Karpas-422 (cell line): ENCODE measurements around the gene RPS6KA5. TPM values are rescaled to one million over a fixed set of nuclear protein-coding genes. Genes with fewer than 3 reads are reported as not detected.

Source experiments
- DNase-seq: peaks from one replicate; pipeline ENCODE4 v3.0.0-alpha.2; 2015
- H2AFZ ChIP-seq: fragments of 200-600 bp; sonication (generic); 2 replicates; pipeline ENCODE4 v1.6.1; 2014; ENCODE audit warnings: antibody characterized with exemption, low read length, mixed read lengths
- H3K27ac ChIP-seq: fragments of 200-600 bp; sonication (generic); 2 replicates; pipeline ENCODE4 v1.5.1; 2014; ENCODE audit warnings: mild to moderate bottlenecking, low read length, moderate library complexity
- H3K27me3 ChIP-seq: fragments of 200-600 bp; sonication (generic); 2 replicates; pipeline ENCODE4 v1.6.1; 2014; ENCODE audit warnings: low read length, mixed read lengths
- H3K36me3 ChIP-seq: fragments of 200-600 bp; sonication (generic); 2 replicates; pipeline ENCODE4 v1.6.1; 2014; ENCODE audit warnings: low read length, mixed read lengths; ENCODE audit not compliant: insufficient read depth
- H3K4me1 ChIP-seq: fragments of 200-600 bp; sonication (generic); 2 replicates; pipeline ENCODE4 v1.6.1; 2014; ENCODE audit warnings: mild to moderate bottlenecking, low read length, mixed read lengths
- H3K4me2 ChIP-seq: fragments of 200-600 bp; sonication (generic); 2 replicates; pipeline ENCODE4 v1.6.1; 2014; ENCODE audit warnings: low read length, low read depth, mild to moderate bottlenecking; ENCODE audit not compliant: poor library complexity, severe bottlenecking
- H3K4me3 ChIP-seq: fragments of 200-600 bp; sonication (generic); 2 replicates; pipeline ENCODE4 v1.5.1; 2014; ENCODE audit warnings: mild to moderate bottlenecking, antibody characterized with exemption, low read length, mixed read lengths
- H3K79me2 ChIP-seq: fragments of 200-600 bp; sonication (generic); 2 replicates; pipeline ENCODE4 v1.6.1; 2014; ENCODE audit warnings: mild to moderate bottlenecking, low read length, mixed read lengths
- H3K9ac ChIP-seq: fragments of 200-600 bp; sonication (generic); 2 replicates; pipeline ENCODE4 v1.6.0; 2014; ENCODE audit warnings: low read length
- H3K9me2 ChIP-seq: fragments of 200-600 bp; sonication (generic), shearing (Covaris generic); replicated peaks from 2 replicates; pipeline ENCODE4 v1.6.0; 2014; ENCODE audit warnings: mild to moderate bottlenecking, low read length, moderate library complexity; ENCODE audit not compliant: insufficient read depth
- H3K9me3 ChIP-seq: fragments of 300-700, 200-600 bp; sonication (generic); 2 replicates; pipeline ENCODE4 v1.6.1; 2014; ENCODE audit warnings: low read length, mixed read lengths
- H4K20me1 ChIP-seq: fragments of 200-600 bp; sonication (generic); 2 replicates; pipeline ENCODE4 v1.6.1; 2014; ENCODE audit warnings: mild to moderate bottlenecking, antibody characterized with exemption, low read length, low read depth; ENCODE audit not compliant: insufficient read depth
- total RNA-seq: library from RNA; depleted of rRNA; stranded (reverse); fragments of >200 nt; shearing (Covaris generic); gene quantifications from 2 replicates; pipeline ENCODE4 v1.2.3, GENCODE V29; 2014; ENCODE audit warnings: low replicate concordance

The RPS6KA5 gene
- total RNA-seq, 1 experiment from 2014 or later, result 5.5 TPM

GRCh38 chr14:90938615-90939014 lies 121.8 kb downstream of the RPS6KA5 start:
- H2AFZ ChIP-seq, result no peak overlapping the region
- H3K9me2 ChIP-seq, result no peaks in the 10 kb centered on the region
- peaks cover 5% of the 10 kb centered on the region for H3K9me3 ChIP-seq
- H3K27me3 ChIP-seq, result no peaks in the 10 kb centered on the region; the same call in 1 of the 2 replicates
- no peaks in the 10 kb centered on the region for H3K36me3 ChIP-seq
- no peaks in the 10 kb centered on the region for H3K79me2 ChIP-seq
- H3K4me2 ChIP-seq, result no peak overlapping the region
- no peak for DNase-seq
- no peaks in the 10 kb centered on the region for H4K20me1 ChIP-seq
- H3K4me3 ChIP-seq, result no peak overlapping the region
- H3K27ac ChIP-seq, result no peak overlapping the region
- H3K4me1 ChIP-seq, result no peaks in the 10 kb centered on the region
- H3K9ac ChIP-seq, result no peak overlapping the region

GRCh38 chr14:90936757-90937440 lies 123.5 kb downstream of the RPS6KA5 start:
- no peak overlapping the region for H3K4me2 ChIP-seq
- no peaks in the 10 kb centered on the region; the same call in 1 of the 2 replicates for H3K27me3 ChIP-seq
- H2AFZ ChIP-seq, result no peak overlapping the region
- H3K4me1 ChIP-seq, result no peaks in the 10 kb centered on the region
- H3K9ac ChIP-seq, result no peak overlapping the region
- H3K27ac ChIP-seq, result no peak overlapping the region
- DNase-seq, result no peak
- H4K20me1 ChIP-seq, result no peaks in the 10 kb centered on the region
- H3K36me3 ChIP-seq, result no peaks in the 10 kb centered on the region
- no peaks in the 10 kb centered on the region for H3K79me2 ChIP-seq
- no peak overlapping the region for H3K4me3 ChIP-seq
- peaks cover 5% of the 10 kb centered on the region for H3K9me3 ChIP-seq
- no peaks in the 10 kb centered on the region for H3K9me2 ChIP-seq

GRCh38 chr14:90924621-90925340 lies 135.7 kb downstream of the RPS6KA5 start:
- Histone ChIP-seq H3K4me1 (no peaks in the 10 kb centered on the region), H4K20me1 (no peaks in the 10 kb centered on the region), H3K9ac (no peak overlapping the region), H2AFZ (no peak overlapping the region), H3K27me3 (no peaks in the 10 kb centered on the region), H3K79me2 (no peaks in the 10 kb centered on the region), H3K9me3 (no peaks in the 10 kb centered on the region), H3K4me2 (no peak overlapping the region), H3K9me2 (no peaks in the 10 kb centered on the region), H3K27ac (no peak overlapping the region), H3K36me3 (no peaks in the 10 kb centered on the region), H3K4me3 (no peak overlapping the region)
- DNase-seq, result no peak

- no peaks in the 10 kb centered on the region for H3K9me3 ChIP-seq
- H3K4me3 ChIP-seq, result no peak overlapping the region
- no peaks in the 10 kb centered on the region for H4K20me1 ChIP-seq
- no peak overlapping the region for H2AFZ ChIP-seq
- H3K9me2 ChIP-seq, result no peaks in the 10 kb centered on the region
- H3K36me3 ChIP-seq, result no peaks in the 10 kb centered on the region
- no peak for DNase-seq
- no peaks in the 10 kb centered on the region for H3K27me3 ChIP-seq
- H3K9ac ChIP-seq, result no peak overlapping the region
- no peak overlapping the region for H3K4me2 ChIP-seq
- no peaks in the 10 kb centered on the region for H3K79me2 ChIP-seq
- no peak overlapping the region for H3K27ac ChIP-seq
- H3K4me1 ChIP-seq, result no peaks in the 10 kb centered on the region
Observed at GRCh38 chr14:90922141-90922540, 138.3 kb downstream of the RPS6KA5 start.

GRCh38 chr14:90911121-90911520 lies 149.3 kb downstream of the RPS6KA5 start:
- Histone ChIP-seq H2AFZ (no peak overlapping the region), H4K20me1 (no peaks in the 10 kb centered on the region), H3K9me2 (no peaks in the 10 kb centered on the region), H3K27ac (no peak overlapping the region), H3K9ac (no peak overlapping the region), H3K79me2 (no peaks in the 10 kb centered on the region), H3K27me3 (no peaks in the 10 kb centered on the region), H3K9me3 (no peaks in the 10 kb centered on the region), H3K4me3 (no peak overlapping the region), H3K4me2 (no peak overlapping the region), H3K4me1 (no peaks in the 10 kb centered on the region), H3K36me3 (no peaks in the 10 kb centered on the region)
- DNase-seq, result no peak

GRCh38 chr14:90907178-90907577 lies 153.3 kb downstream of the RPS6KA5 start:
- Histone ChIP-seq H3K4me1 (peaks cover 7% of the 10 kb centered on the region), H3K9me2 (no peaks in the 10 kb centered on the region), H3K9me3 (no peaks in the 10 kb centered on the region), H3K27ac (no peak overlapping the region), H2AFZ (no peak overlapping the region), H4K20me1 (no peaks in the 10 kb centered on the region), H3K79me2 (no peaks in the 10 kb centered on the region), H3K9ac (no peak overlapping the region), H3K4me2 (no peak overlapping the region), H3K4me3 (no peak overlapping the region), H3K27me3 (no peaks in the 10 kb centered on the region), H3K36me3 (no peaks in the 10 kb centered on the region)
- DNase-seq, result no peak

- Histone ChIP-seq H4K20me1 (no peaks in the 10 kb centered on the region), H3K9ac (no peak overlapping the region), H3K27me3 (no peaks in the 10 kb centered on the region), H3K79me2 (no peaks in the 10 kb centered on the region), H3K4me3 (no peak overlapping the region), H3K9me2 (no peaks in the 10 kb centered on the region), H3K36me3 (no peaks in the 10 kb centered on the region), H2AFZ (no peak overlapping the region), H3K4me1 (peaks cover 7% of the 10 kb centered on the region), H3K4me2 (no peak overlapping the region), H3K9me3 (no peaks in the 10 kb centered on the region), H3K27ac (no peak overlapping the region)
- DNase-seq, result no peak
Observed at GRCh38 chr14:90905531-90905930, 154.9 kb downstream of the RPS6KA5 start.

GRCh38 chr14:90903101-90903500 lies 157.3 kb downstream of the RPS6KA5 start:
- Histone ChIP-seq H3K4me3 (no peak overlapping the region), H3K9ac (no peak overlapping the region), H2AFZ (no peak overlapping the region), H3K27me3 (no peaks in the 10 kb centered on the region), H3K79me2 (no peaks in the 10 kb centered on the region), H3K4me2 (no peak overlapping the region), H3K27ac (no peak overlapping the region), H4K20me1 (no peaks in the 10 kb centered on the region), H3K36me3 (no peaks in the 10 kb centered on the region), H3K4me1 (peaks cover 7% of the 10 kb centered on the region), H3K9me2 (no peaks in the 10 kb centered on the region), H3K9me3 (no peaks in the 10 kb centered on the region)
- peak; percentile 88 for DNase-seq
